Keratinocyte (primary cell): ENCODE data around the gene ARID5B. TPM values are rescaled to one million over a fixed set of nuclear protein-coding genes. Genes with fewer than 3 reads are reported as not detected.

Source experiments
- DNase-seq: peaks from one replicate; pipeline ENCODE4 v3.0.0-alpha.2; 2011; ENCODE audit warnings: low read depth, missing footprints, low spot score
- FAIRE-seq: peaks from 2 replicates; lab custom pipeline; 2011; peaks lifted over from hg19 to GRCh38; lab: Jason Lieb, UNC
- H2AFZ ChIP-seq: 2 replicates; pipeline ENCODE4 v1.6.0; 2012; ENCODE audit warnings: low read length, control low read depth, inconsistent platforms; ENCODE audit not compliant: control insufficient read depth
- H3K27ac ChIP-seq: 2 replicates; pipeline ENCODE4 v1.5.1; 2011; ENCODE audit warnings: low read length; ENCODE audit not compliant: control insufficient read depth, insufficient read depth
- H3K27me3 ChIP-seq: 3 replicates; pipeline ENCODE4 v1.6.0; 2011; ENCODE audit warnings: low read length; ENCODE audit not compliant: control insufficient read depth, insufficient read depth; ENCODE audit errors: extremely low read depth
- H3K36me3 ChIP-seq, 2 experiments: 2 replicates in 1 of 2; 3 replicates in 1 of 2; pipeline ENCODE4 v1.5.1; 2011; ENCODE audit warnings: low read length in 2 of 2, mild to moderate bottlenecking in 1 of 2; ENCODE audit not compliant: control insufficient read depth in 2 of 2, insufficient read depth in 2 of 2; ENCODE audit errors: extremely low read depth in 1 of 2
- H3K4me1 ChIP-seq: 3 replicates; pipeline ENCODE4 v1.5.1; 2011; ENCODE audit warnings: low read length; ENCODE audit not compliant: control insufficient read depth, insufficient read depth; ENCODE audit errors: extremely low read depth
- H3K4me2 ChIP-seq: 3 replicates; pipeline ENCODE4 v1.6.0; 2011; ENCODE audit warnings: low read depth, low read length; ENCODE audit not compliant: control insufficient read depth, insufficient read depth; ENCODE audit errors: extremely low read depth
- H3K4me3 ChIP-seq, 3 experiments: fragments of 200-600 bp in 1 of 3; sonication (generic) in 1 of 3; 2 replicates in 2 of 3; 3 replicates in 1 of 3; pipeline ENCODE4 v1.5.1; 2011 to 2016; ENCODE audit warnings: low read length in 3 of 3, mild to moderate bottlenecking in 3 of 3, control low read depth in 2 of 3, inconsistent platforms in 1 of 3, low read depth in 1 of 3, mixed read lengths in 1 of 3, mixed run types in 1 of 3, moderate library complexity in 1 of 3; ENCODE audit not compliant: control insufficient read depth in 2 of 3, insufficient read depth in 2 of 3; ENCODE audit errors: extremely low read depth in 1 of 3
- H3K79me2 ChIP-seq: 2 replicates; pipeline ENCODE4 v1.6.0; 2012; ENCODE audit warnings: low read length; ENCODE audit not compliant: control insufficient read depth, insufficient read depth
- H3K9ac ChIP-seq: 3 replicates; pipeline ENCODE4 v1.6.0; 2011; ENCODE audit warnings: low read length; ENCODE audit not compliant: control insufficient read depth, insufficient read depth; ENCODE audit errors: extremely low read depth
- H3K9me1 ChIP-seq: 3 replicates; pipeline ENCODE4 v1.6.0; 2011; ENCODE audit warnings: low read length; ENCODE audit not compliant: control insufficient read depth, insufficient read depth; ENCODE audit errors: extremely low read depth
- H3K9me3 ChIP-seq: 2 replicates; pipeline ENCODE4 v1.5.1; 2012; ENCODE audit warnings: low read depth, low read length; ENCODE audit not compliant: control insufficient read depth
- H4K20me1 ChIP-seq: 3 replicates; pipeline ENCODE4 v1.6.0; 2011; ENCODE audit warnings: low read length; ENCODE audit not compliant: control insufficient read depth, insufficient read depth; ENCODE audit errors: extremely low read depth
- CTCF ChIP-seq, 3 experiments: IDR thresholded peaks in 1 of 3; conservative IDR thresholded peaks in 1 of 3; optimal IDR thresholded peaks in 1 of 3; 2 replicates in 2 of 3; 3 replicates in 1 of 3; pipeline versions ENCODE3 to v1.5.1; 2011; ENCODE audit warnings: low read length in 3 of 3, mild to moderate bottlenecking in 3 of 3, moderate library complexity in 2 of 3, control low read depth in 1 of 3, inconsistent platforms in 1 of 3; ENCODE audit not compliant: insufficient read depth in 2 of 3; ENCODE audit errors: extremely low read depth in 1 of 3
- EZH2 ChIP-seq: IDR thresholded peaks from one replicate; pipeline ENCODE4 v1.6.1; 2012; ENCODE audit warnings: inconsistent platforms, mild to moderate bottlenecking, low read length, moderate library complexity
- dilution Hi-C: fragments of 300-500 bp; cut with MboI; formaldehyde crosslinking; loops from one replicate; pipeline ENCODE4 v1.7.0; 2020; ENCODE audit warnings: low sequenced_read_pairs; ENCODE audit not compliant: extremely low pct_ligation_motif_present
- polyA plus RNA-seq, 5 experiments: library from polyadenylated mRNA; depleted of rRNA in 3 of 5; stranded (reverse) in 3 of 5; stranded (forward) in 1 of 5; unstranded in 1 of 5; fragments of >200 nt; gene quantifications; 1 replicate in 1 of 5; 2 replicates in 3 of 5; 3 replicates in 1 of 5; pipeline versions ENCODE4 v1.2.1 to v1.2.3, GENCODE V29; 2011 to 2012; ENCODE audit warnings: missing spikeins in 2 of 5, low read depth in 1 of 5, low replicate concordance in 1 of 5

ARID5B gene
- polyA plus RNA-seq, 1 donor (not counting 4 experiments of a cell fraction or from before 2014, with no cell fraction given), result 7.0 TPM

- Histone ChIP-seq H2AFZ (no peak overlapping the region), H3K36me3 (peaks cover 3 to 7% of the 10 kb centered on the region in 2 experiments), H3K9ac (no peak overlapping the region), H3K4me1 (no peaks in the 10 kb centered on the region), H3K27ac (no peak overlapping the region), H3K27me3 (no peaks in the 10 kb centered on the region), H4K20me1 (no peaks in the 10 kb centered on the region), H3K4me3 (no peak overlapping the region), H3K4me2 (no peak overlapping the region), H3K9me3 (no peaks in the 10 kb centered on the region), H3K9me1 (no peaks in the 10 kb centered on the region), H3K79me2 (peaks cover 49% of the 10 kb centered on the region)
- FAIRE-seq (no peak), DNase-seq (no peak)
- TF ChIP-seq CTCF (optimal IDR thresholded peaks at IDR 0.05 in 1 of 3, IDR thresholded peaks at IDR 0.05 in 1 of 3, conservative IDR thresholded peaks at IDR 0.05 in 1 of 3; ENCODE audit: extremely low read depth in 1 of 3, insufficient read depth in 2 of 3, low read length in 3 of 3) (no peak), EZH2 (no peak)
- dilution Hi-C loops, result no loop called here
Measured at GRCh38 chr10:61912981-61913380, 11.5 kb downstream of the ARID5B start.

- Histone ChIP-seq H3K4me1 (no peaks in the 10 kb centered on the region), H3K9me3 (no peaks in the 10 kb centered on the region), H3K9ac (no peak overlapping the region), H3K9me1 (no peaks in the 10 kb centered on the region), H4K20me1 (no peaks in the 10 kb centered on the region), H2AFZ (no peak overlapping the region), H3K36me3 (peaks cover 3 to 7% of the 10 kb centered on the region in 2 experiments), H3K4me3 (no peak overlapping the region), H3K79me2 (peaks cover 25% of the 10 kb centered on the region), H3K27me3 (no peaks in the 10 kb centered on the region), H3K4me2 (no peak overlapping the region), H3K27ac (no peak overlapping the region)
- dilution Hi-C loops, result no loop called here
- TF ChIP-seq EZH2 (no peak), CTCF (optimal IDR thresholded peaks at IDR 0.05 in 1 of 3, IDR thresholded peaks at IDR 0.05 in 1 of 3, conservative IDR thresholded peaks at IDR 0.05 in 1 of 3; ENCODE audit: extremely low read depth in 1 of 3, insufficient read depth in 2 of 3, low read length in 3 of 3) (no peak)
- FAIRE-seq (no peak), DNase-seq (no peak)
Measured at GRCh38 chr10:61918140-61918539, 16.6 kb downstream of the ARID5B start.
